GM12801 (cell line): ENCODE results near the gene SLC22A12.

Source experiments
- CTCF ChIP-seq: IDR thresholded peaks from one replicate; pipeline ENCODE4 v1.5.1; 2011; ENCODE audit warnings: control low read depth; ENCODE audit not compliant: insufficient read length; ENCODE audit errors: extremely low read depth

The SLC22A12 gene

GRCh38 chr11:64619811-64620380 is 28.9 kb downstream of the SLC22A12 start:
- no peak for TF ChIP-seq CTCF

- TF ChIP-seq CTCF, result no peak
These were observed 29.5 kb downstream of the SLC22A12 start for GRCh38 chr11:64620381-64620971.

- no peak for TF ChIP-seq CTCF
These were observed 30.4 kb downstream of the SLC22A12 start for GRCh38 chr11:64621283-64622019.

GRCh38 chr11:64622681-64623080 is 31.7 kb downstream of the SLC22A12 start:
- TF ChIP-seq CTCF, result no peak

GRCh38 chr11:64624883-64625481 is 34.0 kb downstream of the SLC22A12 start:
- no peak for TF ChIP-seq CTCF

- TF ChIP-seq CTCF, result no peak
These were observed 35.6 kb downstream of the SLC22A12 start for GRCh38 chr11:64626637-64627036.

GRCh38 chr11:64627371-64627770 is 36.4 kb downstream of the SLC22A12 start:
- no peak for TF ChIP-seq CTCF
